PC-9 (cell line): ENCODE results near the gene PGP. TPM values are rescaled to one million over a fixed set of nuclear protein-coding genes. Genes with fewer than 3 reads are reported as not detected.
A peak's percentile ranks its signal among the peaks of the same experiment; 100 is the strongest.

Experiments used
- BruUV-seq: library from RNA; stranded (reverse); fragments of 400-500 nt; replicated peaks from 2 replicates; lab custom pipeline; 2021; lab: Mats Ljungman, UMichigan
- CTCF ChIA-PET: fragments of 300-600 bp; sonication (Branson Sonifier 250); formaldehyde crosslinking; loops from one replicate; lab custom pipeline; 2022; ENCODE audit warnings: antibody characterized with exemption; lab: Charles Lee
- POLR2A ChIA-PET: fragments of 300-600 bp; sonication (Branson Sonifier 250); formaldehyde crosslinking; loops from one replicate; lab custom pipeline; 2022; ENCODE audit warnings: antibody characterized with exemption; ENCODE audit not compliant: unreplicated experiment; lab: Charles Lee
- DNase-seq, 2 experiments: peaks; one replicate each; pipeline versions ENCODE4 v3.0.0 to v3.0.0-alpha.2; 2015 to 2022; ENCODE audit warnings: mixed read lengths in 1 of 2
- H2AFZ ChIP-seq: fragments of 200-600 bp; sonication (generic); 2 replicates; pipeline ENCODE4 v1.8.1; 2017; ENCODE audit warnings: antibody characterized with exemption
- H3F3A ChIP-seq: fragments of 200-600 bp; sonication (generic); 2 replicates; pipeline ENCODE4 v1.8.1; 2017; ENCODE audit warnings: antibody characterized with exemption, mild to moderate bottlenecking, low read depth; ENCODE audit not compliant: insufficient read depth
- H3K27ac ChIP-seq: fragments of 200-600 bp; sonication (generic); 2 replicates; pipeline ENCODE4 v1.6.1; 2016; ENCODE audit warnings: mixed run types
- H3K27me3 ChIP-seq: fragments of 200-600 bp; sonication (generic); 2 replicates; pipeline ENCODE4 v1.6.1; 2016; ENCODE audit warnings: low read depth, mixed run types; ENCODE audit not compliant: insufficient read depth
- H3K36me3 ChIP-seq: fragments of 200-600 bp; sonication (generic); 2 replicates; pipeline ENCODE4 v1.6.1; 2016; ENCODE audit warnings: low read depth, mixed run types
- H3K4me1 ChIP-seq: fragments of 200-600 bp; sonication (generic); replicated peaks from 2 replicates; pipeline ENCODE4 v1.6.1; 2016; ENCODE audit warnings: mixed run types; ENCODE audit not compliant: insufficient read depth
- H3K4me2 ChIP-seq: fragments of 200-600 bp; sonication (generic); 2 replicates; pipeline ENCODE4 v1.6.1; 2017; ENCODE audit warnings: mixed run types
- H3K4me3 ChIP-seq: fragments of 200-600 bp; sonication (generic); 2 replicates; pipeline ENCODE4 v1.6.1; 2016; ENCODE audit warnings: mixed run types
- H3K79me2 ChIP-seq: fragments of 200-600 bp; sonication (generic); 2 replicates; pipeline ENCODE4 v1.6.1; 2017; ENCODE audit warnings: low read depth, mixed run types
- H3K9me2 ChIP-seq: fragments of 200-600 bp; sonication (generic); 2 replicates; pipeline ENCODE4 v1.8.1; 2017; ENCODE audit warnings: mild to moderate bottlenecking; ENCODE audit not compliant: insufficient read depth
- H3K9me3 ChIP-seq: fragments of 200-600 bp; sonication (generic); 2 replicates; pipeline ENCODE4 v1.8.1; 2016; ENCODE audit warnings: low read depth; ENCODE audit not compliant: insufficient read depth
- H4K20me1 ChIP-seq: fragments of 200-600 bp; sonication (generic); 2 replicates; pipeline ENCODE4 v1.8.1; 2017; ENCODE audit not compliant: insufficient read depth
- CTCF ChIP-seq: fragments of 200-600 bp; sonication (generic); conservative IDR thresholded peaks from 2 replicates; pipeline ENCODE4 v1.6.1; 2017; ENCODE audit warnings: mixed run types, antibody characterized with exemption, mild to moderate bottlenecking, moderate library complexity
- EZH2 ChIP-seq: fragments of 200-600 bp; sonication (generic); IDR thresholded peaks from 2 replicates; pipeline ENCODE4 v1.8.0; 2017; ENCODE audit warnings: antibody characterized with exemption, low read depth
- intact Hi-C: fragments of 100-400 bp; cut with micrococcal nuclease; formaldehyde crosslinking; loops from one replicate; pipeline ENCODE4 v1.10.0; 2022; ENCODE audit not compliant: unreplicated experiment
- total RNA-seq: library from RNA; stranded (reverse); gene quantifications from 2 replicates; pipeline ENCODE4 v1.2.3, GENCODE V29; 2021

The PGP gene
- total RNA-seq, 1 experiment from 2014 or later: 23.4 TPM

- Histone ChIP-seq H3K4me3 (no peak overlapping the region; the same call in 1 of the 2 replicates), H3K79me2 (peaks cover 29% of the 10 kb centered on the region), H3K9me3 (no peaks in the 10 kb centered on the region), H3K27ac (no peak overlapping the region), H2AFZ (no peak overlapping the region), H3K27me3 (no peaks in the 10 kb centered on the region), H4K20me1 (peaks cover 19% of the 10 kb centered on the region; the same call in 1 of the 2 replicates), H3K36me3 (0 out of 2 replicates have a peak, but pooled peaks cover 6% of the 10 kb centered on the region), H3K4me1 (peaks cover 28% of the 10 kb centered on the region), H3K4me2 (peak overlapping the region; percentile 99), H3F3A (peaks cover 50% of the 10 kb centered on the region), H3K9me2 (no peaks in the 10 kb centered on the region)
- intact Hi-C loops: loop anchor here (5.0 kb wide), 1 partner anchor 40 kb away; the partner anchor contains the start of gene ECI1
- TF ChIP-seq EZH2 (no peak), CTCF (no peak)
- POLR2A ChIA-PET: no interaction called here
- BruUV-seq: no TSS peak
- CTCF ChIA-PET: no interaction called here
- DNase-seq: no peak
Observed at GRCh38 chr16:2211923-2212347, 2.7 kb downstream of the PGP start.

- H3K36me3 ChIP-seq: 0 out of 2 replicates have a peak, but pooled peaks cover 6% of the 10 kb centered on the region
- CTCF ChIA-PET: no interaction called here
- DNase-seq: no peak
- no peaks in the 10 kb centered on the region for H3K9me2 ChIP-seq
- POLR2A ChIA-PET: no interaction called here
- H3K27me3 ChIP-seq: no peaks in the 10 kb centered on the region
- H3K4me3 ChIP-seq: no peak within 1 kb of the TSS
- no peak for TF ChIP-seq CTCF
- TF ChIP-seq EZH2: no peak
- peaks cover 34% of the 10 kb centered on the region for H3K79me2 ChIP-seq
- H3K4me1 ChIP-seq: peaks cover 29% of the 10 kb centered on the region
- no peak within 1 kb of the TSS for H2AFZ ChIP-seq
- no TSS peak for BruUV-seq
- H4K20me1 ChIP-seq: peaks cover 19% of the 10 kb centered on the region; the same call in 1 of the 2 replicates
- peaks cover 39% of the 10 kb centered on the region for H3F3A ChIP-seq
- H3K27ac ChIP-seq: no peak within 1 kb of the TSS
- intact Hi-C loops: loop anchor here (5.0 kb wide), 1 partner anchor 42 kb away; the partner anchor contains the start of gene ECI1
- no peaks in the 10 kb centered on the region for H3K9me3 ChIP-seq
- H3K4me2 ChIP-seq: peak within 1 kb of the TSS; percentile 99; the same call in 1 of the 2 replicates
Observed at GRCh38 chr16:2210386-2211365, 4.0 kb downstream of the PGP start, which contains the start of gene BRICD5. BRICD5 (minus strand) TSS chr16:2210863; CDS start chr16:2210833, 30 bp downstream.

GRCh38 chr16:2210009-2210332, 4.7 kb downstream of the PGP start:
- no peaks in the 10 kb centered on the region for H3K9me3 ChIP-seq
- no peaks in the 10 kb centered on the region for H3K9me2 ChIP-seq
- H2AFZ ChIP-seq: no peak overlapping the region
- H3K4me2 ChIP-seq: no peak overlapping the region
- intact Hi-C loops: loop anchor here (5.0 kb wide), 1 partner anchor 42 kb away; the partner anchor contains the start of gene ECI1
- H3K27ac ChIP-seq: no peak overlapping the region
- peaks cover 29% of the 10 kb centered on the region for H3K4me1 ChIP-seq
- TF ChIP-seq CTCF: no peak
- H3K4me3 ChIP-seq: no peak overlapping the region
- ChIA-PET POLR2A (no interaction called here), CTCF (no interaction called here)
- BruUV-seq: no TSS peak
- peaks cover 34% of the 10 kb centered on the region for H3K79me2 ChIP-seq
- H3F3A ChIP-seq: peaks cover 36% of the 10 kb centered on the region; the same call in 1 of the 2 replicates
- no peaks in the 10 kb centered on the region for H3K27me3 ChIP-seq
- peaks cover 19% of the 10 kb centered on the region; the same call in 1 of the 2 replicates for H4K20me1 ChIP-seq
- 0 out of 2 replicates have a peak, but pooled peaks cover 6% of the 10 kb centered on the region for H3K36me3 ChIP-seq
- no peak for DNase-seq
